Fibroblast of villous mesenchyme (primary cell): Measurements from ENCODE around the gene WDPCP. TPM values are rescaled to one million over a fixed set of nuclear protein-coding genes. Genes with fewer than 3 reads are reported as not detected.
"Not testable (repeated sequence)": the region's sequence is repeated elsewhere in the genome, so short reads cannot be mapped to it uniquely, and the experiment has no call there.

ENCODE experiments used
- DNase-seq: peaks from one replicate; pipeline ENCODE4 v3.0.0-alpha.2; 2010; ENCODE audit warnings: low read depth
- H3K4me3 ChIP-seq: 2 replicates; pipeline ENCODE4 v1.5.1; 2011; ENCODE audit warnings: low read depth, mild to moderate bottlenecking, low read length
- CTCF ChIP-seq: IDR thresholded peaks from 2 replicates; pipeline ENCODE4 v1.5.1; 2012; ENCODE audit warnings: low read depth, mild to moderate bottlenecking, low read length; ENCODE audit not compliant: insufficient read depth
- total RNA-seq: library from RNA; depleted of rRNA; stranded (reverse); fragments of >200 nt; gene quantifications from 2 replicates; pipeline ENCODE4 v1.2.3, GENCODE V29; 2012

The WDPCP gene
- total RNA-seq, 1 donor = 14.7 TPM

- peak; percentile 27 for DNase-seq
- H3K4me3 ChIP-seq = no peak overlapping the region
- TF ChIP-seq CTCF = no peak
These were observed 209.7 kb downstream of the WDPCP start for GRCh38 chr2:63378589-63378988.

DNA sequence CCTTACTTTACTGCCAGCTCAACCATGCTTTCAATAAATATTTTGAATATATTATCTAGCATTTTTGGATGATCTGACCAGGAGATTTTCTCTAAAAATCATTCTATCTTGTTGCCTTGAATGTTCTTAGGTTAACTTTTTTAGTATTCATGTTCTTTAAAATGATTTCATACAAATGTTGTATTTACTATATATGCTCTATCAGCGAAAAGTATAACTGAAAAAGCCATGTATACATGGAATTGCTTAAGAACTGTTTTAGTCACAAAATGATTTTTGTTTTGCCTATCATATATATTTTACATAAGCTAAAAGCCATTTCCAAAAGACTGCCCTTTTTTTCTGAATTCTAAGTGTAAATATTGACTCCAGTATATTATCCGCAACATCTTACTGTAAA lies 213.9 kb downstream of the WDPCP start:
- TF ChIP-seq CTCF = no peak
- no peak for DNase-seq
- H3K4me3 ChIP-seq = no peak overlapping the region

DNA sequence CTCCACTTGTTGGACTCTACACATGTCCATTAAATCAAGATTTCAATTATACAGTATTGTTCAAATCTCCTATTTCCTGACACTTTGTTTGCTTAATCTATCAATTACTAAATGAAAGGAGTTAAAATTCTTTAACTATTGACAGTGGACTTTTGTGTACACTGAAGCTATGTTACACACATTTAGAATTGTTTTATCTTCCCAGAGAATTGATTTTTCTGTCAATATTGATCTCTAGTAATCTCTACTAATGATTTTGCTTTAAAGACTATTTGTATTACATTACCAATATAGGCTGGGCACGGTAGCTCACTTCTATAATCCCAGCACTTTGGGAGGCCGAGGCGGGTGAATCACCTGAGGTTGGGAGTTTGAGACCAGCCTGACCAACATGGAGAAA lies 215.7 kb downstream of the WDPCP start:
- DNase-seq = no peak
- TF ChIP-seq CTCF = no peak
- no peak overlapping the region for H3K4me3 ChIP-seq

DNA sequence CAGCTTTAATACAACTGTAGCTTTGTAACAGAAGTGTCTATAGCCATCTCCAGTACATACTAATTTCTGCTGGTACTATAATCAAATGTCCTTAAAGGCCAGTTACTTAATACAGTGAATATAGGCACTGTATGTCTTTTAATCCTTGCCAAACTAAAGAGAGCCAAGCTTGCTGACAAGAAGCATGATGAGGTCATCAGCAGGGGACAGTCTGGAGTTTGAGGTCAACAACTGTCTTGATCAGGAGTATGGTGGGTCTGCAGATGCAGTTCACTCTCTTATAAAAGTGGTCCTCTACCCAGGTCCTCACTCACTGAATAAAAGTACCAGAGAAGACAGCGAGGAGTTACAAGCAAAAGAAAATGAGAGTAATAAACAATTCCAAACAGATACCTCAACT lies 219.1 kb downstream of the WDPCP start:
- TF ChIP-seq CTCF = no peak
- DNase-seq = no peak
- no peak overlapping the region for H3K4me3 ChIP-seq

DNA sequence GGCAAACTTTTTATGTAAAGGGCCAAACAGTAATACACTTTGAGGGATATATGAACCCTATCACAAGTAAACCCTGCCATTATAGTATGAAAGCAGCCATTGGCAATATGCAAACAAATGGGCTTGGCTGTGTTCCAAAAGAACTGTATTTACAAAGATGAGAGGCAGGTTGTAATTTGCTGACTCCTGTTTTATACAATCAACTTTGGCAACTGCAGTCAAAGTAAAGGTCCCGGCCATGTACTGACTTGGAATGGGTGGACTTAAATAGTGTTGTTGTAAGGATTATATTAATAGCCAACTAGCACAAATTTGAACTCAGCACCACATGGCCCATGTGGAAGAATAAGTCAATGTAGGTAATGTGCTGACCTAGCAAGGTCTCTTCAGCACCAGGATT lies 223.4 kb downstream of the WDPCP start:
- no peak for DNase-seq
- no peak for TF ChIP-seq CTCF
- H3K4me3 ChIP-seq = no peak overlapping the region

- not testable (repeated sequence) for DNase-seq, H3K4me3 ChIP-seq
These were observed 230.6 kb downstream of the WDPCP start for GRCh38 chr2:63357722-63358121.

DNA sequence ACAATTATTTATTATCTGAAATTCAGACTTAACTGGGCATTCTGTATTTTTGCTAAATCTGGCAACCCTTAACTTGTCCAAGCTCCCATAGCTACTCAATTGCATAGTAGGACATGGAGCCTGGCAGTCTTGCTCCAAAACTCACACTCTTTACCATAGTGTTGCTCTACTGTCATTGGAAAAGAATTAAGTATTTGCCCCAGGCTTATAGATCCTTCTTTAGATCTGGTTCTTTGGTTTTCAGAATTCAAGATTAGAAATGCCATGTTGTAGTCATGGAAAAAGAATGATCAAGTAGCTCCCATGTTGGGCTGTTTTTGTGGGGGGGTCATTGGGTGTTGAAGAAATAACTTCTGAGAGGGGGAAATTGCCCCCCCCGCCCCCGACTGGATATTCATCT lies 240.9 kb downstream of the WDPCP start:
- H3K4me3 ChIP-seq = no peak overlapping the region
- no peak for TF ChIP-seq CTCF
- no peak for DNase-seq

- DNase-seq = no peak
- TF ChIP-seq CTCF = no peak
- H3K4me3 ChIP-seq = no peak overlapping the region
These were observed 241.9 kb downstream of the WDPCP start for GRCh38 chr2:63346411-63346810.
